HEK293 (cell line): ENCODE data around the gene YPEL1.

ENCODE experiments used
- ZBTB17 ChIP-seq: fragments of 450-650 bp; formaldehyde crosslinking; IDR thresholded peaks from 2 replicates; pipeline ENCODE4 v1.5.1; 2016; ENCODE audit warnings: missing biosample characterization, missing genetic modification characterization
- ZNF211 ChIP-seq: fragments of 450-650 bp; formaldehyde crosslinking; IDR thresholded peaks from 2 replicates; pipeline ENCODE4 v1.5.1; 2016; ENCODE audit warnings: low read depth, missing biosample characterization, missing genetic modification characterization
- ZNF23 ChIP-seq: fragments of 450-650 bp; formaldehyde crosslinking; IDR thresholded peaks from 2 replicates; pipeline ENCODE4 v1.5.1; 2016; ENCODE audit warnings: missing biosample characterization, missing genetic modification characterization, borderline replicate concordance
- TF ChIP-seq, protein P1 (sequence below): fragments of 450-650 bp; formaldehyde crosslinking; IDR thresholded peaks from 2 replicates; pipeline ENCODE4 v1.5.1; 2017; ENCODE audit warnings: missing biosample characterization, missing genetic modification characterization
- TF ChIP-seq, protein P2 (sequence below): fragments of 450-650 bp; formaldehyde crosslinking; IDR thresholded peaks from 2 replicates; pipeline ENCODE4 v1.5.1; 2016; ENCODE audit warnings: missing biosample characterization, missing genetic modification characterization

DNA sequence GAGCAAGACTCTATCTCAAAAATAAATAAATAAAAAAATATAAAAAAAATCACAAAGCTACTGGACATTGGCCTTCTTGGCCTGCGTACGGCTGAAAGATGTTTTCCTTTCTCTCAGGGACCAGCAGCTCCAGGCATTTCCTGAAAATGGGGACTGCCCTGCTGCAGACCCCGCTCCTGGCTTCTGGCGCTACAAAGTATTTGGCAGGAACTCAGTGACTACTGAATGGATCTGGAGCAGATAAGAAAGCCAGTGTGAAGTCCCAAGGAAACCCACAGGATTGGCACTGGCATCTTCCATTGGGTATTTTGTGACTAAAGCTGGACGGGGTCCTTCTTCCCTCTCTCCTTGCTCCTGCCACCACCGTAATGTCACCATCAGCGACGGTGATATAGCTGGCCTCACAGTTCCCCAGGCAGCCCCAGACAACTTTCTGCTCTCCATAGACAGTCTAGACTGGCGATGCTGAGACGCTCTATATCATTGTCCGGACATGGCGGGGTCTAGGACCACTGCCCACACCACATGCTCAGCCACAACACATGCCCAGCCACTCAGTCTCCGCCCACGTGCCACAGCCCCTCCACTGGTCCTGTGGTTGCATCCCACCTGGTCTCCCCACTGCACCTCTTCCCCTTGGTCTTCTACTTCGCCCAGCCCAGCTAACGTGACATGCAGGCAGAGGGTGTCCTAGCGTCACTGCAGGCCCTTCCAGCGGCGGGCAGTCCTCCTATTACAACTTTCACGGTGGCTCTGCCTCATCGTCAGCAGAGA, 22.7 kb upstream of the YPEL1 start:
- TF ChIP-seq ZNF211 (no peak), ZBTB17 (no peak), ZNF23 (tag by site-specific recombination) (no peak)
- TF ChIP-seq, protein P1, sequence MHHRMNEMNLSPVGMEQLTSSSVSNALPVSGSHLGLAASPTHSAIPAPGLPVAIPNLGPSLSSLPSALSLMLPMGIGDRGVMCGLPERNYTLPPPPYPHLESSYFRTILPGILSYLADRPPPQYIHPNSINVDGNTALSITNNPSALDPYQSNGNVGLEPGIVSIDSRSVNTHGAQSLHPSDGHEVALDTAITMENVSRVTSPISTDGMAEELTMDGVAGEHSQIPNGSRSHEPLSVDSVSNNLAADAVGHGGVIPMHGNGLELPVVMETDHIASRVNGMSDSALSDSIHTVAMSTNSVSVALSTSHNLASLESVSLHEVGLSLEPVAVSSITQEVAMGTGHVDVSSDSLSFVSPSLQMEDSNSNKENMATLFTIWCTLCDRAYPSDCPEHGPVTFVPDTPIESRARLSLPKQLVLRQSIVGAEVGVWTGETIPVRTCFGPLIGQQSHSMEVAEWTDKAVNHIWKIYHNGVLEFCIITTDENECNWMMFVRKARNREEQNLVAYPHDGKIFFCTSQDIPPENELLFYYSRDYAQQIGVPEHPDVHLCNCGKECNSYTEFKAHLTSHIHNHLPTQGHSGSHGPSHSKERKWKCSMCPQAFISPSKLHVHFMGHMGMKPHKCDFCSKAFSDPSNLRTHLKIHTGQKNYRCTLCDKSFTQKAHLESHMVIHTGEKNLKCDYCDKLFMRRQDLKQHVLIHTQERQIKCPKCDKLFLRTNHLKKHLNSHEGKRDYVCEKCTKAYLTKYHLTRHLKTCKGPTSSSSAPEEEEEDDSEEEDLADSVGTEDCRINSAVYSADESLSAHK (tag by site-specific recombination), result no peak
- TF ChIP-seq, protein P2, sequence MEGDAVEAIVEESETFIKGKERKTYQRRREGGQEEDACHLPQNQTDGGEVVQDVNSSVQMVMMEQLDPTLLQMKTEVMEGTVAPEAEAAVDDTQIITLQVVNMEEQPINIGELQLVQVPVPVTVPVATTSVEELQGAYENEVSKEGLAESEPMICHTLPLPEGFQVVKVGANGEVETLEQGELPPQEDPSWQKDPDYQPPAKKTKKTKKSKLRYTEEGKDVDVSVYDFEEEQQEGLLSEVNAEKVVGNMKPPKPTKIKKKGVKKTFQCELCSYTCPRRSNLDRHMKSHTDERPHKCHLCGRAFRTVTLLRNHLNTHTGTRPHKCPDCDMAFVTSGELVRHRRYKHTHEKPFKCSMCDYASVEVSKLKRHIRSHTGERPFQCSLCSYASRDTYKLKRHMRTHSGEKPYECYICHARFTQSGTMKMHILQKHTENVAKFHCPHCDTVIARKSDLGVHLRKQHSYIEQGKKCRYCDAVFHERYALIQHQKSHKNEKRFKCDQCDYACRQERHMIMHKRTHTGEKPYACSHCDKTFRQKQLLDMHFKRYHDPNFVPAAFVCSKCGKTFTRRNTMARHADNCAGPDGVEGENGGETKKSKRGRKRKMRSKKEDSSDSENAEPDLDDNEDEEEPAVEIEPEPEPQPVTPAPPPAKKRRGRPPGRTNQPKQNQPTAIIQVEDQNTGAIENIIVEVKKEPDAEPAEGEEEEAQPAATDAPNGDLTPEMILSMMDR (tag by site-specific recombination), result no peak
